ENCODE results near the gene ARL4A. TPM values are rescaled to one million over a fixed set of nuclear protein-coding genes. Genes with fewer than 3 reads are reported as not detected.

The ARL4A gene
- total and polyA plus RNA-seq, 9 donors = 18.5 to 31.0 (median 23.3) TPM

DNA sequence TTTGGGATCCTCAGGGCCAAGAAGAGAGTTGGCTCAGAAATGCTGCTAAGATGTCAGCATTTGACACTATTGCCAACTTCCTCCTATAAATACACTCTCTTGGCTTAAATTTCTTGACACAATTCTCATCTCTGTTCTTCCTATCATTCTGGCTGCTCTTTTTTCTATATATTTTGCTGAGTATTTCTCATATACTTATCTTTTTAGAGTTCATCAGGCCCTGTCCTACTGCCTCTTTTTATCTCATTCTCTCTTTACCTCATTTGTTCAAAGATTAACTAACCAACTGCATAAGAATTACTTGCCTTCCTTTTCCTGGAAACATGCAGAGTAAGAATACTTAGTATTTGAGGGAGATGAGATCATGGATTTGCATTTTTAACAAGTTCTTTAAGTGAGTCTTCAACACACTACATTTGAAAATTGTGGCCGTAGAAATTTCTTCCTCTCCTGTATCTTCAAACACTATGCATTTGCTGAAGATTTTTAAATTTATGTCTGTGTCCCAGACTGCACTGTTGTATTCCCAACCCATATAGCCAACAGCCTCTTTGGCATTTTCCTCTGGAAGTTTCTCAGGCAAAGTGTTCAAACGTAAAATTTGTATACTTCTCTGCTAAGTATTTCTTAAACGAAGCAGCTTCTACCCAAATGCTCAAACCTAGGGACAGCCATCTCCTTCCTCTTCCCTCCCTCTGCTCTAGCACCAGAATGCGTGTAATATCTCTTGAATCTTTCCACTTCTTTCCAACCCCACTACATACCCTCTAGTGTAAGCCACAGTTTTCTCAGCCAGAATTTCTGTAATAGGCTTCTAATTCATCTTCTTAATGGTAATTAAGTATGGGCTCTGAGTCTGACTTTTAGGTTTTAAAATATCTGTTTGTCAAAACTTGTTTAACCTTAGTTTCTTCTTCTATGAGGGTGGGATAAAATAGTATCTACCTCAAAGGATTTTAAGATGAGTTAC is 35.5 kb downstream of the ARL4A start:
- no peak overlapping the region for H3K27ac ChIP-seq (ENCODE audit: low read length)
- WGBS (ENCODE audit: insufficient coverage) = 66% methylated on average over 3 of the region's 4 CpGs

DNA sequence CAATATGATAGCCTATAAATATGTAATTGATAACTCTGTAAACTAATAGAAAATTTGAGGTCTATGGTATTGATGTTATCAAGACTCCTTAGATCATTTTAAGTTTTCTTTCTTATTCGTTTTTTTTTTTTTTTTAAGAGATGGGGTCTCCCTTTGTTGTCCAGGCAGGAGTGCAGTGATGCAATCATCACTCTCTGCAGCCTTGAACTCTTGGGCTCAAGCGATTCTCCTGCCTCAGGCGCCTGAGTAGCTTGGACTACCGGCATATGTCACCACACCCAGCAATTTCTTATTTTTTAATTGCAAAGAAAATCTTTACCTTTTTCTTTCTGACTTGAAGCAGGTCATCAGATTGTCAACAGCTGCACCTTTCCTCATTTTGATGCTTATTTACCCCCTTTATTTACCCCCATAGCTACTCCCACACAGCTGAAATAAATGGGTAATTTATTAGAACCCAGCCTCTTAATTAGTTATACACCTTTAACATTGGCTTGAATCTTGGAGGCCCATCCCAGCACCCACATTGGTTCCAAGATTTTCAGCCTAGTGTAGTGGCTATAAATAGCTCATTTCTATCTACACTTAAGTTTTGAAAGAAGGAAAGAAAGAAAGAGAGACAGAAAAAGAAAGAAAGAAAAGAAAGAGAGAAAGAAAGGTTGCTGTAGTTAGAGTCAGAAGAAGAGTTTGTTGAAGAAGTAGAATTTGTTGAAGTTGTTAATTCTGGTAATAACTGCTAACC is 38.3 kb downstream of the ARL4A start:
- Histone ChIP-seq H3K9me3 (replicated peaks; ENCODE audit: control insufficient read depth, low read depth, low read length) (no peaks in the 10 kb centered on the region), H3K36me3 (ENCODE audit: control insufficient read depth, insufficient read depth, low read length) (no peaks in the 10 kb centered on the region), H3K27me3 (ENCODE audit: control insufficient read depth, insufficient read depth, low read length) (no peaks in the 10 kb centered on the region), H3K27ac (ENCODE audit: low read length) (no peak overlapping the region), H3K4me3 (ENCODE audit: low read length) (no peak overlapping the region), H3K4me1 (ENCODE audit: control insufficient read depth, insufficient read depth, low read length) (peaks cover 5% of the 10 kb centered on the region)
- 100% methylated on average over 3 of the region's 4 CpGs for WGBS (ENCODE audit: insufficient coverage)
- DNase-seq = no peak

More for the DNA sequence above, 35.5 kb downstream of the ARL4A start:
- DNase-seq = no peak
- Histone ChIP-seq H3K36me3 (ENCODE audit: control insufficient read depth, insufficient read depth, low read length) (no peaks in the 10 kb centered on the region), H3K9me3 (replicated peaks; ENCODE audit: control insufficient read depth, low read depth, low read length) (no peaks in the 10 kb centered on the region), H3K27me3 (ENCODE audit: control insufficient read depth, insufficient read depth, low read length) (no peaks in the 10 kb centered on the region), H3K4me3 (ENCODE audit: low read length) (no peak overlapping the region), H3K4me1 (ENCODE audit: control insufficient read depth, insufficient read depth, low read length) (peaks cover 6% of the 10 kb centered on the region)

DNA sequence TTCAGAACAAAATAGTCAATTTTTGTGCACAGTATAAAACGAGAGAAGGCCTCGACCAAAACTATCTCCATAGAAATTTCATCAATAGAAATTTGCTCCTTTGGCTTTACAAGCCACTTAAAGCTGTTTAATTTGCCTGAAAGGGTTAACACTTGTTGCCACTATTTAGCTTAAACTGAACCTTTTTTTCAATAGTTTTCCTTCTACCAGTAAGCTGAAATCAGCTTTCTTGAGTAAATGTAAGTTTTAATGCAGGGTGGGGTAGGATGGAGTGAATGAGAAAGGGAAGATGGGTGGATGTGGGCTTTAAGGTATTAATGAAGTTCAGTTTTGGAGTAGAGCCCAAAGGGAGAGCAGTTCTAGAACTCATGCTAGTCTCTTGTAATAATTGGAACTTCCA is 39.5 kb downstream of the ARL4A start:
- no CpG with 5 or more reads among the region's 2 CpGs for WGBS (ENCODE audit: insufficient coverage)
- no peaks in the 10 kb centered on the region for H3K9me3 ChIP-seq (replicated peaks; ENCODE audit: control insufficient read depth, low read depth, low read length)
- no peak overlapping the region for H3K4me3 ChIP-seq (ENCODE audit: low read length)
- no peaks in the 10 kb centered on the region for H3K27me3 ChIP-seq (ENCODE audit: control insufficient read depth, insufficient read depth, low read length)
- peaks cover 5% of the 10 kb centered on the region for H3K4me1 ChIP-seq (ENCODE audit: control insufficient read depth, insufficient read depth, low read length)
- no peak for DNase-seq
- H3K36me3 ChIP-seq (ENCODE audit: control insufficient read depth, insufficient read depth, low read length) = no peaks in the 10 kb centered on the region
- no peak overlapping the region for H3K27ac ChIP-seq (ENCODE audit: low read length)

GRCh38 chr7:12727455-12728191 is 40.2 kb downstream of the ARL4A start:
- Histone ChIP-seq H3K9me3 (replicated peaks; ENCODE audit: control insufficient read depth, low read depth, low read length) (no peaks in the 10 kb centered on the region), H3K4me3 (ENCODE audit: low read length) (no peak overlapping the region), H3K36me3 (ENCODE audit: control insufficient read depth, insufficient read depth, low read length) (no peaks in the 10 kb centered on the region), H3K27ac (ENCODE audit: low read length) (peak overlapping the region; percentile 37), H3K4me1 (ENCODE audit: control insufficient read depth, insufficient read depth, low read length) (peaks cover 5% of the 10 kb centered on the region), H3K27me3 (ENCODE audit: control insufficient read depth, insufficient read depth, low read length) (no peaks in the 10 kb centered on the region)
- 10% methylated on average over 2 of the region's 8 CpGs for WGBS (ENCODE audit: insufficient coverage)
- peak; percentile 43 for DNase-seq

GRCh38 chr7:12728192-12728538 is 40.7 kb downstream of the ARL4A start:
- H3K9me3 ChIP-seq (replicated peaks; ENCODE audit: control insufficient read depth, low read depth, low read length) = no peaks in the 10 kb centered on the region
- H3K36me3 ChIP-seq (ENCODE audit: control insufficient read depth, insufficient read depth, low read length) = no peaks in the 10 kb centered on the region
- no peaks in the 10 kb centered on the region for H3K27me3 ChIP-seq (ENCODE audit: control insufficient read depth, insufficient read depth, low read length)
- DNase-seq = peak; percentile 66
- peaks cover 5% of the 10 kb centered on the region for H3K4me1 ChIP-seq (ENCODE audit: control insufficient read depth, insufficient read depth, low read length)
- H3K27ac ChIP-seq (ENCODE audit: low read length) = no peak overlapping the region
- no peak overlapping the region for H3K4me3 ChIP-seq (ENCODE audit: low read length)
- WGBS (ENCODE audit: insufficient coverage) = no CpG with 5 or more reads among the region's 2 CpGs

DNA sequence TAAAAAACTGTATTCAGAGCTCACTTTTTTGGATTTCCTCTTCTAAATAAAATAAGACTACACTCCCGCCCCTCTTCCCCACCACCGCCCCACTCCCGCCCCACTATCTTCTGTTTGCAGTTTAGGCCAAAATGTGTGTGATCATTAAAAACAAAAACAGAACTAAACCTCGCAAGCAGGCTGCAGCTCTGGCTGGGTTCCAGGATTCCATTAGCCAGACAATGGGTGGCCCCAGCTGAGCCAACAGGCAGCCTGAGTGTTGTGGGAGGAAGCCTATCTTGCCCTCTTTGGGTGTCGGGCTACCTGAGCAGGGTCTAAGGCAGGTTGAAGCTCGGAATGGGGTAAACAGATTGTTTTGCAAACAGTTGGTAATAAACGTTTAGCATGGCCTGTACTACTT is 41.7 kb downstream of the ARL4A start:
- 0% methylated on average over 1 of the region's 7 CpGs for WGBS (ENCODE audit: insufficient coverage)
- Histone ChIP-seq H3K9me3 (replicated peaks; ENCODE audit: control insufficient read depth, low read depth, low read length) (no peaks in the 10 kb centered on the region), H3K4me1 (ENCODE audit: control insufficient read depth, insufficient read depth, low read length) (peaks cover 5% of the 10 kb centered on the region), H3K4me3 (ENCODE audit: low read length) (no peak overlapping the region), H3K36me3 (ENCODE audit: control insufficient read depth, insufficient read depth, low read length) (no peaks in the 10 kb centered on the region), H3K27me3 (ENCODE audit: control insufficient read depth, insufficient read depth, low read length) (no peaks in the 10 kb centered on the region), H3K27ac (ENCODE audit: low read length) (no peak overlapping the region)
- peak; percentile 83 for DNase-seq

DNA sequence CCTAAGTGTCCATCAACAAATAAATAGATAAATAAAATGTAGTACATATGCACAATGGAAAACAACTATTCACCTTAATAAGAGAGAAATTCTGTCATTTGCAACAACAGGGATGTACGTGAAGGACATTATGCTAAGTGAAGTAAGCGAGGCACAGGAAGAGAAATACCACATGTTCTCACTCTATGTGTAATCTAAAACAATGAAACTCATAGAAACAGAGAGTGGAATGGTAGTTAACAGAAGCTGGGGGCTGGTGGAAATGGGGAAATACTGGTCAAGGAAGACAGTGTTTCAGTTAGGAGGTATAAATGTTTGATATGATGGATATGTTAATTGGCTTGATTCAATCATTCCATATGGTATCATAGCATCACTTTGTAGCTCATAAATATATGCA is 43.1 kb downstream of the ARL4A start:
- no peaks in the 10 kb centered on the region for H3K9me3 ChIP-seq (replicated peaks; ENCODE audit: control insufficient read depth, low read depth, low read length)
- H3K4me3 ChIP-seq (ENCODE audit: low read length) = no peak overlapping the region
- DNase-seq = no peak
- H3K27ac ChIP-seq (ENCODE audit: low read length) = no peak overlapping the region
- H3K4me1 ChIP-seq (ENCODE audit: control insufficient read depth, insufficient read depth, low read length) = peaks cover 5% of the 10 kb centered on the region
- no peaks in the 10 kb centered on the region for H3K36me3 ChIP-seq (ENCODE audit: control insufficient read depth, insufficient read depth, low read length)
- no CpG with 5 or more reads among the region's 2 CpGs for WGBS (ENCODE audit: insufficient coverage)
- no peaks in the 10 kb centered on the region for H3K27me3 ChIP-seq (ENCODE audit: control insufficient read depth, insufficient read depth, low read length)

DNA sequence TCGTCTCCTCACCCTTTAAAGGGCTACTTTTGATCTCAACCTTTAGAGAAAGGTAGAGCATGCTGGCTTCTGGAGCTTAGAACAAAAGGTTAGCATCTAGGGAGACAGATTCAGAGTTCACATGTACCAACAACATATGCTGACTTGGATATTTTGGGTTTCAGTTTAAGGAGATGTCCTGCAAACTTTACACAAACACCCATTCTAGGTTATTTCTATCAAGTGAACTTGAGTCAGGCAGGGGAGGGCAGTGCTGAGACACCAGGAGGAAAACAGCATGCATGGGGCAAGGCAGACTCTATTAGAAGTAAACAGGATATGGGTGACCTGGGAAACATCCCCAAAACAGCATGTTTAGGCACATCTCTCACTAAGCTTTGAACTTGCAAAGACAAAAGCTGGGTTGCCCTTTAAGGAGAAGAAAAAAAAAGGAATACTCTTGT is 43.8 kb downstream of the ARL4A start:
- Histone ChIP-seq H3K4me1 (ENCODE audit: control insufficient read depth, insufficient read depth, low read length) (peaks cover 5% of the 10 kb centered on the region), H3K9me3 (replicated peaks; ENCODE audit: control insufficient read depth, low read depth, low read length) (no peaks in the 10 kb centered on the region), H3K27ac (ENCODE audit: low read length) (no peak overlapping the region), H3K36me3 (ENCODE audit: control insufficient read depth, insufficient read depth, low read length) (no peaks in the 10 kb centered on the region), H3K4me3 (ENCODE audit: low read length) (no peak overlapping the region), H3K27me3 (ENCODE audit: control insufficient read depth, insufficient read depth, low read length) (no peaks in the 10 kb centered on the region)
- no CpG with 5 or more reads among the region's 1 CpG for WGBS (ENCODE audit: insufficient coverage)
- no peak for DNase-seq

DNA sequence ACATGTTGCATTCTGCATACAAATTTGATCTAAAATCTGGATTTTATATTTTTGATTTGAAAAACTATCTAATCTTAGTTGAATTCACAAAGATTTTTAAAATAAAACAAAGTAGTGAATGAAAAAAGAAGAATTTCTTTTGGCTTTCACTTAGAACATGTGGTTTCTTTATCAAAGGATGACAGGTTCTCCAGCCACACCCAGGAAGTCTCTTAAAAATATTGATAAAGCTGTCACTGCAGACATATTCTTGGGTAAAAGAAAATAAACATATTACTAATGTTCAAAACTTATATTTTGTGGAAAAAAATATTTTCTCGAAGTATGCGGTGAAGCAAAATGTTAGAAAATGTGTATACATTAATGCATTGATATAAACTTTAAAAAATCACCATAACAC is 44.3 kb downstream of the ARL4A start:
- DNase-seq = no peak
- Histone ChIP-seq H3K4me1 (ENCODE audit: control insufficient read depth, insufficient read depth, low read length) (peaks cover 5% of the 10 kb centered on the region), H3K27ac (ENCODE audit: low read length) (no peak overlapping the region), H3K36me3 (ENCODE audit: control insufficient read depth, insufficient read depth, low read length) (no peaks in the 10 kb centered on the region), H3K4me3 (ENCODE audit: low read length) (no peak overlapping the region), H3K9me3 (replicated peaks; ENCODE audit: control insufficient read depth, low read depth, low read length) (no peaks in the 10 kb centered on the region), H3K27me3 (ENCODE audit: control insufficient read depth, insufficient read depth, low read length) (no peaks in the 10 kb centered on the region)
- no CpG with 5 or more reads among the region's 2 CpGs for WGBS (ENCODE audit: insufficient coverage)

GRCh38 chr7:12732428-12732827 is 45.0 kb downstream of the ARL4A start:
- Histone ChIP-seq H3K36me3 (ENCODE audit: control insufficient read depth, insufficient read depth, low read length) (no peaks in the 10 kb centered on the region), H3K4me3 (ENCODE audit: low read length) (no peak overlapping the region), H3K27ac (ENCODE audit: low read length) (no peak overlapping the region), H3K4me1 (ENCODE audit: control insufficient read depth, insufficient read depth, low read length) (peaks cover 5% of the 10 kb centered on the region), H3K27me3 (ENCODE audit: control insufficient read depth, insufficient read depth, low read length) (no peaks in the 10 kb centered on the region), H3K9me3 (replicated peaks; ENCODE audit: control insufficient read depth, low read depth, low read length) (no peaks in the 10 kb centered on the region)
- DNase-seq = no peak
- WGBS (ENCODE audit: insufficient coverage) = 100% methylated on average over 1 of the region's 1 CpG
